Spleen (tissue), 3 donors: ENCODE data around the gene CXCR6.

Source experiments
- POLR2A ChIP-seq, 3 donors: fragments of 450-650 bp; IDR thresholded peaks; one replicate each; pipeline ENCODE4 v1.5.1; 2017; ENCODE audit warnings: antibody characterized with exemption in 3 of 3, mild to moderate bottlenecking in 1 of 3
- POLR2AphosphoS5 ChIP-seq, 3 donors: sonication (generic); formaldehyde crosslinking; IDR thresholded peaks; one replicate each; pipeline ENCODE4 v1.5.1; 2017; ENCODE audit warnings: antibody characterized with exemption in 3 of 3

- TF ChIP-seq POLR2A (IDR thresholded peaks at IDR 0.05) (no peak), POLR2AphosphoS5 (IDR thresholded peaks at IDR 0.05) (no peak)
Measured at GRCh38 chr3:45960289-45960688, 17.0 kb downstream of the CXCR6 start.
